HCT116 (cell line): Measurements from ENCODE around the gene DOCK4. TPM values are rescaled to one million over a fixed set of nuclear protein-coding genes. Genes with fewer than 3 reads are reported as not detected.

Experiments
- ATAC-seq: fragments of 200-7000 bp; cut with Tn5 transposase; 2 replicates; pipeline ENCODE4 v1.9.1; 2020; ENCODE audit warnings: mild to moderate bottlenecking, moderate library complexity
- BruUV-seq: library from RNA; stranded (reverse); fragments of 400-500 nt; replicated peaks from 2 replicates; lab custom pipeline; 2021; lab: Mats Ljungman, UMichigan
- CTCF ChIA-PET: fragments of 300-600 bp; sonication (Branson Sonifier 250); formaldehyde crosslinking; loops from one replicate; lab custom pipeline; 2021; ENCODE audit warnings: antibody characterized with exemption; lab: Charles Lee
- POLR2A ChIA-PET: fragments of 300-600, 350-600 bp; sonication (Branson Sonifier 250); formaldehyde crosslinking; loops from one replicate; lab custom pipeline; 2021; ENCODE audit warnings: antibody characterized with exemption; lab: Charles Lee
- RAD21 ChIA-PET, 2 experiments: fragments of 300-600 bp; sonication (Branson Sonifier 250); formaldehyde crosslinking; loops; one replicate each; lab custom pipeline; 2023; ENCODE audit warnings: low total read pairs in 2 of 2; ENCODE audit not compliant: uncharacterized antibody in 2 of 2, unreplicated experiment in 2 of 2, low non-redundant PET in 1 of 2; lab: Charles Lee
- DNase-seq: peaks from one replicate; pipeline ENCODE4 v3.0.0-alpha.2; 2010; ENCODE audit warnings: low read depth, low spot score
- H2AFZ ChIP-seq: fragments of 200-600 bp; shearing (Covaris generic), sonication (generic); 2 replicates; pipeline ENCODE4 v1.6.1; 2017; ENCODE audit warnings: low read depth, mixed run types, mixed read lengths, antibody characterized with exemption, low read length; ENCODE audit not compliant: poor library complexity, severe bottlenecking
- H3K27ac ChIP-seq: 2 replicates; pipeline ENCODE4 v1.5.1; 2012; ENCODE audit warnings: low read depth, low read length
- H3K27me3 ChIP-seq: fragments of 200-600 bp; sonication (generic); 2 replicates; pipeline ENCODE4 v1.6.1; 2016; ENCODE audit warnings: mixed run types, low read length, mixed read lengths; ENCODE audit not compliant: insufficient read depth
- H3K36me3 ChIP-seq, 2 experiments: fragments of 200-500 bp in 1 of 2; fragments of 200-600 bp in 1 of 2; sonication (Bioruptor generic) in 1 of 2; sonication (generic) in 1 of 2; 2 replicates each; pipeline versions ENCODE4 v1.5.1 to v1.6.1; 2014 to 2016; ENCODE audit warnings: low read length in 2 of 2, inconsistent platforms in 1 of 2, mixed read lengths in 1 of 2, mixed run types in 1 of 2; ENCODE audit not compliant: insufficient read depth in 2 of 2, control insufficient read depth in 1 of 2
- H3K4me1 ChIP-seq, 2 experiments: fragments of 200-600 bp in 1 of 2; sonication (generic) in 1 of 2; 2 replicates each; pipeline versions ENCODE4 v1.5.1 to v1.6.1; 2012 to 2017; ENCODE audit warnings: low read length in 2 of 2, inconsistent platforms in 1 of 2, mild to moderate bottlenecking in 1 of 2, mixed read lengths in 1 of 2, mixed run types in 1 of 2, moderate library complexity in 1 of 2; ENCODE audit not compliant: insufficient read depth in 2 of 2, control insufficient read depth in 1 of 2
- H3K4me2 ChIP-seq: fragments of 200-600 bp; sonication (generic); 2 replicates; pipeline ENCODE4 v1.6.1; 2017; ENCODE audit warnings: mixed run types, low read length, mixed read lengths
- H3K4me3 ChIP-seq, 2 experiments: fragments of 200-600 bp in 1 of 2; sonication (generic) in 1 of 2; replicated peaks in 1 of 2; 2 replicates each; pipeline ENCODE4 v1.5.1; 2011 to 2016; ENCODE audit warnings: low read length in 2 of 2, control low read depth in 1 of 2, low read depth in 1 of 2, mild to moderate bottlenecking in 1 of 2, mixed read lengths in 1 of 2, mixed run types in 1 of 2
- H3K79me2 ChIP-seq: fragments of 200-600 bp; sonication (generic); 2 replicates; pipeline ENCODE4 v1.6.1; 2017; ENCODE audit warnings: mild to moderate bottlenecking, mixed run types, low read length, moderate library complexity, mixed read lengths; ENCODE audit not compliant: insufficient read depth
- H3K9ac ChIP-seq: fragments of 200-600 bp; sonication (generic); 2 replicates; pipeline ENCODE4 v1.6.1; 2016; ENCODE audit warnings: low read length, mixed read lengths
- H3K9me2 ChIP-seq: fragments of 200-600 bp; sonication (generic), shearing (Covaris generic); 2 replicates; pipeline ENCODE4 v1.6.1; 2017; ENCODE audit warnings: mixed run types, mild to moderate bottlenecking, moderate library complexity; ENCODE audit not compliant: insufficient read depth
- H3K9me3 ChIP-seq, 2 experiments: fragments of 200-500 bp in 1 of 2; fragments of 200-600 bp in 1 of 2; sonication (Bioruptor generic) in 1 of 2; sonication (generic) in 1 of 2; 2 replicates each; pipeline ENCODE4 v1.6.1; 2014 to 2017; ENCODE audit warnings: low read length in 2 of 2, mixed read lengths in 2 of 2, inconsistent platforms in 1 of 2, low read depth in 1 of 2, mild to moderate bottlenecking in 1 of 2, mixed run types in 1 of 2, moderate library complexity in 1 of 2; ENCODE audit not compliant: control insufficient read depth in 1 of 2, insufficient read depth in 1 of 2
- H4K20me1 ChIP-seq: fragments of 200-600 bp; sonication (generic), shearing (Covaris generic); 2 replicates; pipeline ENCODE4 v1.6.1; 2017; ENCODE audit warnings: mixed run types, mild to moderate bottlenecking, moderate library complexity; ENCODE audit not compliant: insufficient read depth
- CTCF ChIP-seq, 3 experiments: fragments of 200-600 bp in 1 of 3; sonication (generic) in 1 of 3; IDR thresholded peaks in 2 of 3; conservative IDR thresholded peaks in 1 of 3; 2 replicates each; pipeline ENCODE4 v1.5.1; 2012 to 2017; ENCODE audit warnings: low read depth in 2 of 3, low read length in 2 of 3, antibody characterized with exemption in 1 of 3, borderline replicate concordance in 1 of 3, control low read depth in 1 of 3, mild to moderate bottlenecking in 1 of 3, mixed read lengths in 1 of 3, mixed run types in 1 of 3, moderate library complexity in 1 of 3; ENCODE audit not compliant: insufficient read depth in 1 of 3
- ELF1 ChIP-seq: IDR thresholded peaks from 2 replicates; pipeline ENCODE4 v1.6.1; 2012; ENCODE audit warnings: low read depth, borderline replicate concordance
- JUND ChIP-seq: IDR thresholded peaks from 2 replicates; pipeline ENCODE4 v1.6.1; 2012
- YY1 ChIP-seq: IDR thresholded peaks from 2 replicates; pipeline ENCODE4 v1.6.1; 2011; ENCODE audit warnings: low read length, low read depth, moderate library complexity, mild to moderate bottlenecking; ENCODE audit not compliant: insufficient replicate concordance; ENCODE audit errors: extremely low read depth
- ZNF274 ChIP-seq: fragments of 200-500 bp; sonication (Bioruptor generic); IDR thresholded peaks from 2 replicates; pipeline ENCODE4 v1.6.1; 2014; ENCODE audit warnings: mild to moderate bottlenecking, low read depth, low read length, inconsistent platforms
- intact Hi-C: fragments of 100-400 bp; cut with micrococcal nuclease; formaldehyde crosslinking; loops from 2 replicates; pipeline ENCODE4 v1.10.0; 2022
- total RNA-seq: library from RNA; stranded (reverse); gene quantifications from one replicate; pipeline ENCODE4 v1.2.1, GENCODE V29; 2021; ENCODE audit not compliant: unreplicated experiment

The DOCK4 gene
- total RNA-seq, 1 experiment from 2014 or later, result 2.2 TPM

- CTCF ChIA-PET, result no interaction called here
Measured at GRCh38 chr7:111920329-111920728, 285.9 kb downstream of the DOCK4 start.

More at GRCh38 chr7:111920329-111920728, 285.9 kb downstream of the DOCK4 start:
- Histone ChIP-seq H3K27me3 (peaks cover 20% of the 10 kb centered on the region), H3K4me2 (peak overlapping the region; percentile 8; the same call in 1 of the 2 replicates), H3K36me3 (no peaks in the 10 kb centered on the region), H2AFZ (no peak overlapping the region), H3K27ac (no peak overlapping the region), H3K4me3 (no peak overlapping the region), H3K9me2 (no peaks in the 10 kb centered on the region), H3K4me1 (peaks cover 0 to 11% of the 10 kb centered on the region in 2 experiments; a peak in 1 of 4 replicates), H3K9me3 (no peaks in the 10 kb centered on the region), H3K9ac (no peak overlapping the region), H3K79me2 (no peaks in the 10 kb centered on the region), H4K20me1 (no peaks in the 10 kb centered on the region)
- ATAC-seq, result no peak
- POLR2A ChIA-PET, result no interaction called here
- TF ChIP-seq ELF1 (no peak), CTCF (IDR thresholded peaks at IDR 0.05 in 2 of 3, conservative IDR thresholded peaks at IDR 0.05 in 1 of 3; ENCODE audit: borderline replicate concordance in 1 of 3, insufficient read depth in 1 of 3, low read depth in 2 of 3, low read length in 2 of 3) (no peak), YY1 (no peak), JUND (no peak), ZNF274 (no peak)
- RAD21 ChIA-PET, result no interaction called here
- intact Hi-C loops, result loop anchor here (10.0 kb wide), 1 partner anchor 494 kb away; no protein-coding TSS in a partner anchor
- BruUV-seq, result no TSS peak
- no peak for DNase-seq
